NCI-H1930 (cell line): ENCODE results near the gene CCT6B.
"Not testable (repeated sequence)": the region's sequence is repeated elsewhere in the genome, so short reads cannot be mapped to it uniquely, and the experiment has no call there.

Source experiments
- DNase-seq, 2 experiments: peaks; one replicate each; lab custom pipeline; 2025; lab: John Stamatoyannopoulos, UW

The CCT6B gene, protein sequence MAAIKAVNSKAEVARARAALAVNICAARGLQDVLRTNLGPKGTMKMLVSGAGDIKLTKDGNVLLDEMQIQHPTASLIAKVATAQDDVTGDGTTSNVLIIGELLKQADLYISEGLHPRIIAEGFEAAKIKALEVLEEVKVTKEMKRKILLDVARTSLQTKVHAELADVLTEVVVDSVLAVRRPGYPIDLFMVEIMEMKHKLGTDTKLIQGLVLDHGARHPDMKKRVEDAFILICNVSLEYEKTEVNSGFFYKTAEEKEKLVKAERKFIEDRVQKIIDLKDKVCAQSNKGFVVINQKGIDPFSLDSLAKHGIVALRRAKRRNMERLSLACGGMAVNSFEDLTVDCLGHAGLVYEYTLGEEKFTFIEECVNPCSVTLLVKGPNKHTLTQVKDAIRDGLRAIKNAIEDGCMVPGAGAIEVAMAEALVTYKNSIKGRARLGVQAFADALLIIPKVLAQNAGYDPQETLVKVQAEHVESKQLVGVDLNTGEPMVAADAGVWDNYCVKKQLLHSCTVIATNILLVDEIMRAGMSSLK

DNA sequence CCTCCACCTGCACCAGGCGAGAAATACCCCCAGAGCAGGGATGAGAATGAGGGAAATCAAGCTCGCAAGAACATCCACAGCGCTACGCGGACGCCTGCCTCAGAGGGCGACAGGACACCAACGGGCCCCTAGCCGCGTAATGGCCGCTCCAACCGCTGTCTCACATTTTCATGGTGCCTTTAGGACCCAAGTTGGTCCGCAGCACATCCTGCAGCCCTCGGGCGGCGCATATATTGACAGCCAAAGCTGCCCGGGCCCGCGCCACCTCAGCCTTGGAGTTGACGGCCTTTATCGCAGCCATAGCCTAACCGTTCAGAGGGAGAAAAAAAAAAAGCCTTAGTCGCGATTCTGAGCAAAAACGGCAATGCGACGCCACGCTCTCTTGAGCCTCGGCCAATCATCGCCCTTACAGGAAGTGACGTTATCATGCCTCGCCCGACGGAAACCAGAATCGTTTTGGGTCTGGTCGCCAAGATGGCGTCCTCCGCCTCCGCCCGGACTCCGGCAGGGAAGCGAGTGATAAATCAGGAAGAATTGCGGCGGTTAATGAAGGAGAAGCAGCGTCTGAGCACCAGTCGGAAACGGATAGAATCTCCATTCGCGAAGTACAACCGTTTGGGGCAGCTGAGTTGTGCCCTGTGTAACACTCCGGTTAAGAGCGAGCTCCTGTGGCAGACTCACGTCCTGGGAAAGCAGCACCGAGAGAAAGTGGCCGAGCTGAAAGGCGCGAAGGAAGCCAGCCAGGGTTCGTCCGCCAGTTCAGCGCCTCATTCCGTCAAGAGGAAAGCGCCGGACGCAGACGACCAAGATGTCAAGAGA, at the start of gene CCT6B, which contains the start of gene ZNF830:
TSS of gene CCT6B (minus strand) at position 368 of the 819 bp plus-strand sequence. CDS start at position 301, 67 bp downstream.
TSS of gene ZNF830 (plus strand) at position 448 of the 819 bp plus-strand sequence. CDS start at position 475, 27 bp downstream.
- peak; percentile 81 to 87 for DNase-seq

DNA sequence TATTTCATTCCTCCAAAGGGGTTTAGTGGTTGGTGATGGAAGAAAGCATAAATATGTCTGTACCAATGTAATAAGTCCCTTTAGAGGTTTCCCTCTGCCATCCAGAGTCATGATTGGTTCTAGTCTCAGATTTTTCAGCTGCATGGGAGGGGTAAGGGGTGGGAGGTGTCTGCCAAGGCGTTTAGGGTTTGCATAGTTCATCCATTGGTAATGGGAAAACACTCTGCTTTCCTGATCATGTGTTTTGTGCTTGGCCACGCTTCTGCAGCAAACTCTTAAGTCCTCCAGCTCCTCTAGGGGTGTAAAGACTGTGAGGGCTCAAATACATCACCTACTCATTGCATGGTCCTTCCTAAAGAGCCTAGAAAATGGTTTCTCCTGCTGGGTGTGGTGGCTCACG, 48.8 kb upstream of the CCT6B start:
- DNase-seq = no peak

DNA sequence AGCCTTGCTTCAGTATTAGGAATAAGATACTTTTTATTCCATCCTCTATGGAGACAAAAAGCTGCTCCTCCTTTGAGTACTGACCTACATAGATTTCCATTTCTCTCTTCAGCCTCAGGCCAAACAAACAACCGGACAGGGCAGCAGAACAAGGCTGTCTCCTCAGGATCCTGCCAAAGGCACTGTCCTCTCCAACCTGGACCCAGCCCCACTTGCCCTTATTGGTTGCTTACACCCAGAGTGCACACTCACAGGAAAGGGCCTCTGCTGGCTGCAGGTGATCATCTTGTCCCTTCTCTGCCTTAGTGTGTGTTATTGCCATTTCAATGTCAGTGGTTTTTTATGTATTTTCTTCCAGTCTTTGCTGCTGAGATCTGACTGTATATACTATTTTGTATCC, 45.7 kb upstream of the CCT6B start:
- no peak for DNase-seq

DNA sequence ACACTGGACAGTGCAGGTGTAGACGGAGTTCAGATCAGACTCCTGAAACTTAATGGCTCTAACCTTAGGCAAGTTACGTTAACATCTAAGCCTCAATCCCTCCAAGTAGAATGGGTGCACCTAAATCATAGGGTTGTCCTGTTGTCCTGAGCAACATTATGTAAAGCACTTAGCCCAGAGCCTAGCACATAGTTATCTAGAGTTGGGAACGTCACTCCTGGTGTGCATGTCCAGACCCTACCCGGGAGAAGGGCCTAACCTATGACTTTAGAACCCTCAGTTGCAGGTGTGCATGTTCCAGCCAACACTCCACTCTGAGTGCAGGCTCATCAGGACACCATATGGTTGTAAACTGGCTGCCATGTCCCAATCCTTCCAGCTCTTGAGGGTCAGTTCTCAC, 45.1 kb upstream of the CCT6B start:
- DNase-seq = no peak

DNA sequence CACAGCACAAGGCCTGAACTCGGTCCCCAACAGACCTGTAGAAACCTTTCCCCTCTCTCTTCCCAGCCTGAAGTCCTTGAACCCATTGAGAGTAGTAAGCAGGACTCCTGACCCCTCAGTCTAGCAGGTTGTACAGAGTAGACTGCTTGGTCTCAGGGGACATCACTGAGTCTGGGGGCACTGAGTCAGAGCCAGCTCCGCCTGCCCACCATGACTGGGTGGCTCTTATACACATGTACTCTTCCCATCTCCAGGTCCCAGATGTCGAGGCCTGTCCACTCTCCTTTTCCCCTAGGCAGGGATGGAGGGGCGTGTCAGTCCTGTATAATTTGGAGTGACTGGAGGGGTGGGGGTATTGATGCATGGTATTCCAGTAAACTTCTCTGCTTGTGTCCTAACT, 42.5 kb upstream of the CCT6B start:
- DNase-seq = no peak

DNA sequence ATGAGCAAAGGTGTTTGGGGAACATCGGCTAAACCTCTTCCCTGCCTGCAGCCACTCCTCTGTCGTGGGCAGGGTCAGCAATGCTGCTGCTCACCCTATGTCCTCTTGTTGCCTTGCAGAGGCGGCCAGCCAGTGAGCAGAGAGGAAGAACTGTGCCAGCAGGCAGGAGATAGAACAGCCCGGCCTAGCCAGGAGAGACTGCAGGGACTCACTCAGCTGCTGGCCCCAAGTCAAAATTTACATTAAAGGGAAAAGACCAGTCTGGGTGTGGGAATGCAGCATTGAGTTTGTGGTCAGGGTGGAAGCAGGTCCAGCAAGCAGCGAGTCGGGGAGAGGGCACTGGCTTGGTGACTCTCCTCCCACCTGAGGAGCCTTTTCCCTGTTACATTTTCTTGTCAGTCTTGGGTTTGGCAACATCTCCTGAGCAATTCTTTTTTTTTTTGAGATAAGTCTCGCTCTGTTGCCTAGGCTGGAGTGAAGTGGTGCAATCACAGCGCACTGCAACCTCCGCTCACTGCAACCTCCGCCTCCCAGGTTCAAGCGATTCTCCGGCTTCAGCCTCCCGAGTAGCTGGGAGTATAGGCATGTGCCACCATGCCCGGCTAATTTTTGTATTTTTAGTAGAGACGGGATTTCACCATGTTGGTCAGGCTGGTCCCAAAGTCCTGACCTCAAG, 41.8 kb upstream of the CCT6B start:
- no peak for DNase-seq

DNA sequence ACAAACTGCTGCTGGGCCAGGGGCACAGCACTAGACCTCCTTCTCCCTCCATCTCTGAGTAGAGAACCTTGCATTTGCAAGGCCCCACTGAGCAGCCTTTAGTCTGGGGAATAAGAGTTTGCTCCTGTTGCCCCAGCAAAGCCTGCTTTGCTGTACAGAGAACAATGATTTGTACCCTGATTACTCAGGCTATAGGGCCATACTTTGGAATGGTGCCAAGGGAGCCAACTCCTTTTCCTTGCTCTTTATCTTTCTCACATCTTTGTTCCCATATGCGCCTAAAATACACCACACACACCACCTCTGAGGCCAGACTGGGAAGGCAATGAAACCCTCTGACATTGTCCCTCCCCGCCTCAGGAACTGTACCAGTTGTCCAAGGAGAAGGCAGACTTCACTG, 40.3 kb upstream of the CCT6B start:
- no peak for DNase-seq

DNA sequence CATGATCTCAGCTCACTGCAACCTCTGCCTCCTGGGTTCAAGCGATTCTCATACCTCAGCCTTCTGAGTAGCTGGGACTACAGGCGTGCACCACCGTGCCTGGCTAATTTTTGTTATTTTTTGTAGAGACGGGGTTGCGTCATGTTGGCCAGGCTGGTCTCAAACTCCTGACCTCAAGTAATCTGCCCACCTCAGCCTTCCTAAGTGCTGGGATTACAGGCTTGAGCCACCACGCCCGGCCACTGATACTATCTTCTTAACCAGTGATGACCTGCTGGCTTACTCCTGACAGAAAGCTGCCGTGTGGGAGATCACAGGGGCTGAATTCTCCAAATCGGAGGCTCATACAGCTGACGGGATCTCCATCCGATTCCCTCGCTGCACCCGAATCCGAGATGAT, 39.7 kb upstream of the CCT6B start:
- not testable (repeated sequence) for DNase-seq

DNA sequence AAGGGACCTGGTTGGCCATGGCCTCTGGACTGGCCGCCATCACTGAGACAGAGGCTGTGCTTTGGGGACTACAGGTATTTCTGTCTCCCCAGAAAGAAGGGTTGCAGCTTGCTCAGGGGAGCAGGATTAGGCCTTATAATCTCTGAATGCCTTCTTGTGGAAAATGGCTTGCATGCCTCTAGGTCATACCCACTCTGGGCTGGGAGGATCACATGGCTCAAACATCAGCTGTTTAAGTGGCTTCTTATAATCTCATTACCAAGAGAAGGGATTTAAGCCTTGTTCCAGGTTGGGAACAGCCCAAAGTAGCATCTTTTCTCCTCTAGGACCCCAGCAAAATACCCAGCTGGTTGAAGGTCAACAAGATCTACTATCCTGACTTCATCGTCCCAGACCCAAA, 38.2 kb upstream of the CCT6B start:
- DNase-seq = no peak

DNA sequence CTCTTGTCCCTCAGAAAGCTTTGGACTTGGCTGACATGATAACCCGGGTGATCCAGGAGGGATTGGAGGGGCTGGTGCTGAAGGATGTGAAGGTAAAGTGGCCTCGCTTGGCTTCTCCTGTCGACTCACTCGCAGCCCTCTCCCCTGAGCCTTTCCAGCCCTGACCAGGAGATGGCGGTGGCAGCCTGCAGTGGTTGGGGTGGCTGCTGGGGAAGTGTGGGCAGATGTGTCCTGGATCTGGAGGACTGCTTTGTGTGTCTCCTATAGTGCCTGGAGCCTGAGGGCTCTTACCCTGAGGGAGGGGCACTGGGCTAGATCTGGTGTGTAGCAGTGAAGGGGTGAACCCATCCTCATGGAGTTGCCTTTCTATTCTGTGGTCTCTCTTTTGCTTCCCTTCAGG, 36.9 kb upstream of the CCT6B start:
- no peak for DNase-seq

DNA sequence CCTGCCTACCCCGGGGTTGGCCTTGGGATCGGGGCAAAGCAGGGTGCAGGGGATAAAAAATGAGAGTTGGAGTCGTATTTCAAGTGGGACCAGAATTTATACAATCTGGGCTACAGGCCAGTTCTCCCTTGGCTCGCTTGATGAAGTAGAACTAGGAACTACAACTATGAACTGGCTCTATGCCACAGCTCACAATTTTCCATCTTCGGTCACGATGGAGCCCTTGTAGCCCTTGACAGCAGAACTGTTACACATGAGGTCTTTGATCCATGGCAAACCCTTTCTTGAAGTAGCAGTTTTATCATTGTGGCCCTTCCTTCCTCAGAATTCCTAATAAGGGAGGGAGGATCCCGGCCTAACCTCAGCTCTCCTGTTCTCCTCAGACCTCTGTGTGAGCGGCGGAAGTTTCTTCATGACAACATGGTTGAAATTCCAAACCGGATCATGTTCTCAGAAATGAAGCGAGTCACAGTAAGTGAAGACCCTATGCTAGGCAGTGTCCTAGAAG, 36.1 kb upstream of the CCT6B start:
- DNase-seq = no peak

DNA sequence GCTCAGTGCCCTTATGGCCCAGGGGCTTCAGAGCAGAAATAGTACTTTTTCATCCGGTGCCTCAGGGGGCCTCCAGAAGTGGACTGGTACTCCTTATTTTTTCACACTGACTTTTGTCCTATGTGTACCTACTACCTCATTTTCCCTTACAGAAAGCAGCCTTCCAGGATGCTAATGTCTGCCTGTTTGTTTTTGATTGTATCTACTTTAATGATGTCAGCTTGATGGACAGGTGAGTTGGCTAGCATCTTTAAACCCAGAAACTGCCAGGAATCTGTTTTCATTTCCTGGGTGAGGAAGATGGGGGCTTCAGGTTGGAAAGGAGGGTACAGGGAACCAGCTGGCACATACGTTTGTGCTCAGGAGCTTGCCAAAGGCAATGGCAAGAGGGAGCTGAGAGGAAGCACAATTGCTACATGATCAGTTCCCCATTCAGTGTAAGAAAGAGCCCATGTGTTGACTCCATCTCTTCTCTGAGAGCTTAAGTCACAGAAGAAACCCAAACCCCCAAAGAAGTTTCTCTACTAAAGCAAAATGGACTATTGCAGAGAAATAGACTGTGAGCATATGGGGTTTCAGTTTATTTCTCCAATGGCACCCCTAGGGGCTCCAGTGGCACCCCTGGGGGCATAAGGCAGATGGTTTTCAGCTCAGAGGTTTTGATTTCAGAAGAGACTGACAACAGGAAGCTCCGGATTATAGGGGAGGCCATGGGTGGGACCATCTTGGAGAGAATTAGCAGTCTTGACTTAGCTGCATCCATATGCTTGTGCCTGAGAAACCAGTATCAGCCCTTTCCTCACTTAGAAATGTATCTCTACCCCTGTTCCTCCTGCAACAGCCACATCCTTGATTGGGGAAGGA, 35.4 kb upstream of the CCT6B start:
- DNase-seq = no peak

DNA sequence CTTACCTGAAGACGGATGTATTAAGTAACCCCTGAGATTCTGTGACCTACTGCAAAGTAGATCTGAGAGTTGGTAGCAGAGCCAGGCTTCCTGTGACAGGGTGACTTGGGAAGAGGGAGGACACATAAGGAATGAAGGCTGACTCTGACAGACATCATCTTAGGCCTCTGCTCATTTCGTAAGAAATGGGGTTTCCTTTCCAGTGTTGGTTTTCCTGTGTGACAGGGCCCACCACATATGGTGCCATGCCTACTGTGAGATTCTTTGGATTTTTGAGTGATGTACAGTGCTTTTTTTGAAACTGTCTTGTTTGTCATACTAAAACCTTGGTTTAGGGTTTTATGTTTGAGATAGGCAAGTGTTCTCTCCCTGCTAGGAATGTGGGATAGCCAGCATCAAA, 31.8 kb upstream of the CCT6B start:
- DNase-seq = no peak

DNA sequence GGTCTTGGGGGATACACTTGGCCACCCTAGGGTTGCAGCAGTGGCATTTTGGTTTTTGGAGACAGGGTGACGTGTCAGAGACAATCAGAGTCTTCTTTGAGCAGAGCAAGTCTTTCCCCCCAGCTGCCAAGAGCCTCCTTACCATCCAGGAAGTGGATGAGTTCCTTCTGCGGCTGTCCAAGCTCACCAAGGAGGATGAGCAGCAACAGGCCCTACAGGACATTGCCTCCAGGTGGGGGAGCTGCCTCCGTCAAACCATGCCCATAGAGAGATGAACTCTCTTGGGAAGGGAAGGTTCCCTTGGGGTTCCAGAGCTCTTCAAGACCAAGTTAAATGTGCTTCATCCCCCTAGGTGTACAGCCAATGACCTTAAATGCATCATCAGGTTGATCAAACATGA, 30.3 kb upstream of the CCT6B start:
- no peak for DNase-seq

DNA sequence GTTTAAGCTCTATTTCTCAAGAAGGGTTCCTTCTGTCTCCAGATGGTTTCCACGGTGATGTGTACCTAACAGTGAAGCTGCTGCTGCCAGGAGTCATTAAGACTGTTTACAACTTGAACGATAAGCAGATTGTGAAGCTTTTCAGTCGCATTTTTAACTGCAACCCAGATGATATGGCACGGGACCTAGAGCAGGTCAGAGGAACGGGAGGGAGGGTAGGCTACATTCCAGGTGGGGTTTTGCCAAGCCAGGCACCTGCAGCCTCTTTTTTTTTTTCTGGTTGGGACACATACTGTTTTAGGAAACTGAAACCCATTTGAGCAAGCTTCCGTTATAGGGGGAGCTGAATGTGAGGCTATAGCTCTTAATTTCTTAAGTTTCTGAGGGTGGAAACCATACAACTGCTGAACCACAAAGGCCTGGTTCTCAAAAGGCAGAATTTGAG, 29.7 kb upstream of the CCT6B start:
- DNase-seq = no peak

DNA sequence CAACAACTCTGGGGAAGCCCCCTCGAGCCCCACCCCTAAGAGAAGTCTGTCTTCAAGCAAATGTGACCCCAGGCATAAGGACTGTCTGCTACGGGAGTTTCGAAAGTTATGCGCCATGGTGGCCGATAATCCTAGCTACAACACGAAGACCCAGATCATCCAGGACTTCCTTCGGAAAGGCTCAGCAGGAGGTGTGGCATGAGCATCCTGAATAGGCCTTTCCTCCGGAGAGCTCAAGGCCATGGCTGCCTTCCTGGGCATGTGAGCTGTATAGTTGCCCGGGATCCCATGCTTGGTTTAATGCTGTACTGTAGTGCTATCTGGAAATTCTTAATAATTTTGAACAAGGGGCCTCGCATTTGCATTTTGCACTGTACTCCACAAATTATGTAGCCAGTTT, 28.2 kb upstream of the CCT6B start:
- DNase-seq = no peak

DNA sequence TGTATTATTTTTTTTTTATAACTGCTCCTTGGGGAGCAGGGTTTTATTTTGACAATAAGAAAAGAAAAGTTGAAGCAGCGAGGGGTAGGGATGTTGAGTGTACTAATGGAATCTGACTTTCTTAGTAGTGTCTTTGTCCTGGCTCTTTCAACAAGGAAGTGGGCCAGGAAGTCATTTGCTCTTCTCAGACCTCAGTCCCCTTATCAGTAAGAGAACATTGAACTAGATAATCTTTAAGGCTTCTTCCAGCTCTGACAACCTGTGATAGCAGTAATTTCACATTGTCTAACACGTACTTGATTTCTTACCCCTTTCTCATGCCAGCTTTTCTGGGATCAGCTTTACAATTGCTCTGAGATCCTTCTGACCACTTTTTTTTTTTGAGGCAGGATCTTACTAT, 27.4 kb upstream of the CCT6B start:
- DNase-seq = no peak

DNA sequence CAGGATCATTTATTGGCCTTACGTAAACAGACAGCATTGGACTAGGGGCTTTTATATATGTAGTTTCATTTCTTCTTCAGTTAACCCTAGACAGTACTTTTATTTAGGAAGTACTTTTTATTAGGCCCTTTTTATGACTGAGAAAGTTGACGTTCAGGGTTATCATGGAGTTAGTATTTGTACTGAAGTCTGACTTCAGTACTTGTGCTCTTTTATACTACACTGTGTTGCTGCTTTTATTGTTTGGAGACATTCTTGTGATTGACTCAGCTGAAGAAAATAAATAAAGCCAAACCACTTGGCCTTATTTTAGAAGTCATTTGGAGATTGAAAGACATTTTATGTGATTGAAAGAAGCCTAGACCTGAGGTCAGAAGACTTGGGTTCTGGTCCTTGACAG, 26.0 kb upstream of the CCT6B start:
- DNase-seq = no peak

DNA sequence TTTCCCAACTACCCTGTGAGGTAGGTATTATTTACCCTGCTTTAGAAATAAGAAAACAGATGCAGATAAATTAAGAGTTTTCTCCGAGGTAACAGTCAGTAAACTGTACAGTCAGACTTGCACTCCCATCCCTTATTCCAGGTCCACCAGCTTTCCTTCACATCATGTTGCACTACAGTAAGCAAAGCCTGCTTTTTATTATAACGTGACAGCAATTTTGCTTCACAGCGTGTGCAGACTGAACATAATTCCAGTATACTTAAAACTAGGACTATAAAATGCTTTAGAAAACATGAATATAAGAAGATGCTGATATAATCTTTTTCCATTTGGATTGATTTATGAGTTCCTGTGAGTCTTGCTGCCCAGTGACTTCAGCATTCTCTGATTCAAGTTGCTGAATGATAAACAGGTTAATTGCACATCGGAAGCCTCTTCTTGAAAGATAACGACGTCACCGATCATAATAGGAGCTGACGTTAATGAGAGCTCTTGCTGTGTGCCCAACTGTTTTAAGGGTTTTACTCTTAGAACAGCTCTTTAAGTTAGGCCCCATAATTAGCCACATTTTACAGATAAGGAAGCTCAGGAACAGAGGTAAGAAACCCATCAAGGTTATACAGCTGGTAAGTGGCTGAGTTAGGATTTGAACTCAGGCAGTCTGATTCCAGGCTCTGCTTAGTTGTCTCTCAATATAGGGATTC, 20.4 kb upstream of the CCT6B start:
- DNase-seq = no peak
